GDM1 (cell line): Measurements from ENCODE around the gene PLA2G2C.

Experiments used
- DNase-seq: peaks from one replicate; lab custom pipeline; 2025; lab: John Stamatoyannopoulos, UW

Gene PLA2G2C

DNA sequence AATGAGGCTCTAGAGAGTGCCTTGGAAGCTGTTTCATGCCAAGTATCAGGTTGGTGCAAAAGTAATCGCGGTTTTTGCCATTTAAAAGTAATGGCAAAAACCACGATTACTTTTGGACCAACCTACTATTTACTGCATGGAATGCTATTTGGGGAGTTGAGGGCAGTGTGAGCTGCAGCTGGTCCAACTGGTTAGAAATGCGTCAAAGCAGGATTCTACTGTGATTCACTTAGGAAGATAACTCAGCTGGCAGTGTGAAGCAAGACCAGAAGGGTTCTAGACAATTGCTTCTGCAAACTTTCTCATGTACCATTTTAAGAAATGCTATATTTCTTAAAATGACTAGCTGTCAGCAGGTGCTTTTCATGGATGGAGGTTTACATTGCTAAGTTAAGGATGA is 21.2 kb upstream of the PLA2G2C start:
- no peak for DNase-seq

DNA sequence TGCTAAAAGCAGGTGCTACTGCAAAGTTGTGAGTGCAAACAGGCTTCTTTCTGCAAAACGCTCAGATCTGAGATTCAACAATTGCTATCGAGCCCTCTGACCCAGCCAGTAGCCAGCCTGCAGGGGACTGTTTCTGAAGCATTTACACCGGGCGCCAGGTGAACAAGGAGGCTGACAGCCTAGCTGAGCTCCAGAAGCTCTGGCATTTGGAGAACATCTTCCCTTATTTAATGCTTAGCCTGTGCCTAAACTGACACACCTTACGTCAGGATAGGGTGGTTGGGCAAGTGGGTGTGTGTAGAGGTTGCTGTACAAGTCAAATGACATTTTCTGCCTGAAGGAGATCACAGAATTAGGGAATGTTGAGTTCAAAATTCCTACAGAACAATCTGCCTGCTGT is 15.8 kb upstream of the PLA2G2C start:
- DNase-seq = no peak

DNA sequence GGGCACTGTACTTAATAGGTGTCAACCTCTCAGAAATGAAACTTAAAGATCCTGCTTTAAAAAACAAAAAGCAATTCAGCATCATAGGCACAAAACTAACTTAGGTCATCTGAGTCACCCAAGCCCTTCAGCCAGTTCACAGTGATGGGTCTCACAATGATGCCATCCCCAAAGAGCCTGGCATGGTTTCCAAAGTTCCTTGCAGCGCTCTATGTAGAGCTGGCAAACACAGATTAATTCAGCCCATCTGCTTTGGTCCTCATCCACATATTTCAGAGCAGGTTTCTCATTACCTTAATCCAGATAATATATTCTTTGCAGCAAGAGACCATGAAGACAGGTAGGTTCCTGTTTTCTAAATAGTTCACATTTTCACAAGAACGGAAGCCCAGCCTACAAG is 14.6 kb upstream of the PLA2G2C start:
- no peak for DNase-seq

DNA sequence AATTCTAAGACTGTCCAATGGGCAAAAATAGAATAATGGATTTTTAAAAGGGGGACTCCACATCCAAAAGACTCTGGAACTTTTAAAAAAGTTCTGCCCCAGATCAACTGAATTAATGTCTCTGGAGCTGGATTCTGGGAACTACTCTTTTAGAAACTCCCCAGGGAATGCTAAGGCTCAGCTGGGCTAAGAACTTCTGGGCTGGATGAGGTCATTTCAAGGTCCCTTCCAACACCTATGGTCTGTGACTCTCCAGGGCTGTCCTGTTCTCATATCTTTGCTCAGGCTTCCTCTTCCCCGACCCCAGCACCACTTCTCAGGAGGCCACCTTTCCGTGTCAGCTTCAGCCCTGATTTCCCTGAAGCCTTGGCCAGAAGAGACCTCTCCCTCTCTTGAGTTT is 13.5 kb upstream of the PLA2G2C start:
- no peak for DNase-seq

DNA sequence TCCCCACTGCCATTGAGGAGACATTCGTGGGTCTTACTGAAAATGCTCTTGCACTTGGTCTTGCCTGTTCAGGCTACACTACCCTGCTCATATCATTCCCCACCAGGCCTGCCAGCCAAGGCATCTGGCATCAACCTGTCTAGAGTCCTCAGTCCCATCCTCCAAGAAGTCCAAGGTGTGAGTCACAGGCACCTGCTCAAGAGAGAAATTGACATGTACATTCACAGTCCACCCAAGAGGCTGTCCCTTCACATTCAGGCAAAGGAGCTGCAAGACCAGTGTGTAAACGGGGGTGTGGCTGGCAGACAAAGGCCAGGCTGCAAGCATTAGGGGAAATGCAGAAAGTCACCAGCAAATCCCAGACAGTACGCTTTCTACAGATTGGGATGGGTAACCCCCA is 13.1 kb upstream of the PLA2G2C start:
- no peak for DNase-seq

DNA sequence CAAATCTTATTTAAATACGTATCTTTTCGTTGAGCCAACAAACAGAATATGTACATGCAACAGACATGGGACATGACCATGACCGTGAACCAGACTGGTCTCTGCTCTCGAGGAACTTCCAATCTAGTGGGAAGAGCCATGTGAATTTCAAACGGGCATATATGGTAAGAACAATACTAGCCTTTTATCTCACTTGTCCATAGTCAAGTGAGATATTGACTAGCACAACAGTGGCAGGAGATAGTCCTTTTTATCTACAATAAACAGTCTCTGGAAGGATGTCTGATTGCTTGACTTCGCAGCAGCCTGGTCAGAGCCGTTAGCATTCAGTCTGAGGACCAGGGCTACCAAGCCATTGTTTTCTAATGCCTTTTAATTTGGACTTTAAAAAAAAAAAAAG is 12.6 kb upstream of the PLA2G2C start:
- no peak for DNase-seq

DNA sequence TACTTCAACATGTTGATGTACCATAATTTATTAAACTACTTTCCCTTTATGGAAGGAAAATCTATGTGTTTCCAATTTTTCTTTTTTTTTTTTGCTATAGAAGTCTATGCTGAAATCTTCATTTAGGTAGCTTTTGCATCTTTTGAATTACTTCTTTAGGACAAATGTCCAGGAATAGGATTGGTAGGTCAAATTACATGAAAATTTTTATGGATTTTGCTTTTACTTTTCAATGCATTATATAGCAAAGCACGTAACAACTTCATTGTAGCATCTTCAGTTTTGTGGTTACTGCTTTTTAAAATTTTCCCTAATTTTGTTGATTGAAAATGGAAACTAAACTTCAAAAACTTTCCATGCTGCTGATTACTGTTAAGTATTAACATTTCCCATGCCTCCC is 12.0 kb upstream of the PLA2G2C start:
- no peak for DNase-seq

DNA sequence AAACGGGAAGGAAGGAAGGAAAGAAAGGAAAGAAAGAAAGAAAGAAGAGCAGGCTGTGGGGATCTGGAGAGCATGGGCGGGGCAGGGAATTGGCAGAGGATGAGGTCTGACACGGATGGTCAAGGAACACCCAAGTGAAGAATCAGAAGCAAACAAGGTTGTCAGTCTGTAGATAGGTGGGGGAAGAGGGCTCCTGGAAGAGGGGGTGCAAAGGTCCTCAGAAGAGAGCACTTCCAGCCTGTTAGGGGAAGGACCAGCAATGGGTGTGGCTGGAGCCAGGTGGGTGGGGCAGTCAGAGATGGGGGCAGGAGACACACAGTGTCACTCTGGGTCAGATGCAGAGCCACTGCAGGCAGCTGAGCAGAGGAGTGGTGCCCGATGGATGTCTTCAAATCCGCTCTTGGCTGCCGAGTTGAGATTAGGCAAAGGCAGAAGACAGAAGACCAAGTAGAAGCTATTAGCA is 11.0 kb upstream of the PLA2G2C start:
- no peak for DNase-seq

DNA sequence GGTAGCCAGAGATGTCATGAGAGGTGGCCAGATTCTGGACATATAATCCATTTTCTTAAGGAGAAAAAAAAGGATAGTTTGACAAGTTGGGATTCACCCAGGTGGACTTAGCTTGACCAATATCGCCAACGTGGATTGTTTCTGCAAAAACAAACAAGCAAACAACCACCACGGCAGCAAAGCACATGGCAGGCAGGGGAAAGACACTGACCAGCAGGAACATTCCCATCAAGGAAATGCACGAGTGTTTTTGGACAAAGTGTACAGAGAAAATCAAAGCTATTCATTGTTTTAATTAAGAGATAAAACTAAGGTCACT is 9.1 kb upstream of the PLA2G2C start:
- DNase-seq = no peak

DNA sequence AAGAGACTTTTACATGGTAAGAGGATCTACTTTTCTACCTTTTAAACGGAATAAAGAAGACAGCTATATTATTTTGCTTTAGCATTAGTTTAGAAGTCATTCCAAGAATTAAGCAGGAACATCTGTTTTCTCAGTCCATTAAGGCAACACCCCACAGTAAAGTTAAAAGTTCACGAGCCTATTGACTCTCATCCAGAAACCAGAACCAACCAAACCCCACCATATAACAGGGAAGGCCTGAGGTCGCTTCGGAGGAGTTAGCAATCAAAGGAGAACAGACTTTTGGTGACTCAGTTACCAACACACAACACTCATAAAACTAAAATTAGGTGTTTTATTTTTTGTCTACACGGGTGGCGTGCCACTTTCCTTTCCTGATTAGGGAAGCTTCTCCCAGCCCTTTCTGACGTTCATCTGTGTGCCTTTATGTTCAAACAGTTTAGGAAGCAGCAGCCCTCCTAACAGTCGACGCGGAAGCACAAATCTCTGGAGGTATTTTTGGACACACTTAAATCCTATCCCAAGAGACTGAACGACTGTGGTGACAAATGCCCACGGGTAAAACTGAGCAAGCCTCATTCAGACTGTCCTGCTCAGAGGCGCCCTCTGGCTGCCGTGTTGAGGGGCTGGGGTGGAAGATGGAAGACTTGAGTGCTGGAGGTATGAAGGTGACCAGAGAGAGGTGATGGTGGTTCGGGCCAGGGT is 8.6 kb upstream of the PLA2G2C start:
- peak; percentile 24 for DNase-seq

DNA sequence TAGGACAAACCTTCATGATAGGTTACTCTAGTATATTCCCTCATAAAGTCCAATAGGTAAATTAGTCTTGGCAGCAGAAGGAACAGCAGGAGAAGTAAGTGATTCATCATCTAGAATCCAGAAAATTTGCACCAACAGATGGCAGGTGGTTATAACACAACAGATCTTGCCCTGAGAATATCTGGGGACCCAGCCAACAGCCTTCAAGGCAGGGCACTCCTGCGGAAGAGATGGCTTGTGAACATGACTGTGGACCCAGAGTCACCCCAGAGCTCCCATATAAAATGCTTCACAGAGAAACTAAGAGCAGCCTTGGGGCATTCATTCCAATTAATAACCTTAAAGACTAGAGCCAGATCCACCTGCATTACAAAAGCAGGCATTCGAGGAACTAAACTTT is 7.9 kb upstream of the PLA2G2C start:
- DNase-seq = no peak

DNA sequence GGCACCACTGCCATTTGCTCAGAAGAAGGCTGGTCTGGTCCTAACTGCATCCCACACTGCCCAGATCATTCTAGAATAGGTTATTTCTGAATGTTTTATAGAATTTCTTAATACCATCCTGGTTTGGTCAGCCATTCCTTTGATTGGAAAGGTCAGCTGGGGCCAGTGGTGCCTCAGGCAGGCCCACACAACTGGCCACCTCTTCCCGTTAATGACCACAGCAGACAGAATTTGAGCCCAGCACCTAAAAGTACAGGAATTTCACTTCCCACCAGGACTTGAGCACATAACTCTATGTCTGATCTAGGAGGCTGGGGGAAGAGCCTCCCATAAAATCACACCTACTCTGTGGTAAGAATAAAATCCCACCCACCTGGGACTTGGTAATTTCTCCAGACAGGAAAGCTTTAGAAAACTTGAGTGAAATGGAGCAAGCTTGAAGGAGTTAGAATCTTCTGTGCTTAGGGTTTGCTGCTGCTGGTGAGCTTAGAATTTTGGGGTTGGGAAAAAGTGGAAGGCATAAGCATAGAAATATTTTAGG is 6.6 kb upstream of the PLA2G2C start:
- DNase-seq = no peak

DNA sequence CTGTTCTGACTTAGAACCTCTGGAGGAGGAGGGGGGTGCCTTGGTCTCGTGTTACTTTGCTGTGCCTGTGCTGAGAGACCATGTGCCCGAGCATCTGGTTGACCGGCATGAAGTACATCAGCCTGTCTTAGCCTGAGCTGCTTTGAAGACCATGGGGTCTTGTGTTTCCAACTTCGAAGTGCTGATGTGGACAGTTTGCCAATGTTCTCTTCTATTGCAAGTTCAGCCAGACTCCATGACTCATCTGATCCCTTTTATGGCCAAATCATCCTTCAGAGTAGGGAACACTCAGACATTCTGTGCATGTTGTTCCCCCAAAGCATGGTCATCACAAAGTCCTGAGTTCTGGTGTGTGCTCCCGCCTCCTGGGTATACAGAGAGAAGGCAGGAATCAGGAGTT is 6.0 kb upstream of the PLA2G2C start:
- DNase-seq = no peak

DNA sequence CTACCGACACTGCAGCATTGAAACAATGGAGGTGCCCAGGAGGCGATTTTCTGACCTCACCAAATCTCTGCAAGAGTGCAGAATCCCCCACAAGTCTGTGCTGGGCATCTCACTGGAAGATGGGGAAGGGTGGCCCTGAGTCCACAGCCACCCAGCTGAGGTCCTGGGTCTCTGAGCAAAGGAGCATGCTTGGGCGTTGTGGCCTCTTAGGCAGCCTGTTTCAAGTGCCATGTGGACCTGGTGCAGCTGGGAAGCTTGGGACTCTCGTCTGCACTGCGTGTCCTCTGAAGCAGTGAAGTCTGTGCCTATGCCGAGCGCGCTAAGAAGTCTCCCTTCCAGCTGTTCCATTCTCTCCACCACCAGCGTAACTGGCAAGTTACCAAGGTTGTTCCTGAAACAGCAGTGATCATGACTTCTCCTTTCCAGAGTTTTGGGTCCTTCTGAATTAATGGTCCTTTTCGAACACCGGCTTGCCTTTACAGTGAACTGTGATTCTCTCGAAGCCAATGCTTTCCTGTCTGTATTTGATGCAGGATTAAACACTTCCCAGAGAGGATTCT is 5.0 kb upstream of the PLA2G2C start:
- DNase-seq = no peak

DNA sequence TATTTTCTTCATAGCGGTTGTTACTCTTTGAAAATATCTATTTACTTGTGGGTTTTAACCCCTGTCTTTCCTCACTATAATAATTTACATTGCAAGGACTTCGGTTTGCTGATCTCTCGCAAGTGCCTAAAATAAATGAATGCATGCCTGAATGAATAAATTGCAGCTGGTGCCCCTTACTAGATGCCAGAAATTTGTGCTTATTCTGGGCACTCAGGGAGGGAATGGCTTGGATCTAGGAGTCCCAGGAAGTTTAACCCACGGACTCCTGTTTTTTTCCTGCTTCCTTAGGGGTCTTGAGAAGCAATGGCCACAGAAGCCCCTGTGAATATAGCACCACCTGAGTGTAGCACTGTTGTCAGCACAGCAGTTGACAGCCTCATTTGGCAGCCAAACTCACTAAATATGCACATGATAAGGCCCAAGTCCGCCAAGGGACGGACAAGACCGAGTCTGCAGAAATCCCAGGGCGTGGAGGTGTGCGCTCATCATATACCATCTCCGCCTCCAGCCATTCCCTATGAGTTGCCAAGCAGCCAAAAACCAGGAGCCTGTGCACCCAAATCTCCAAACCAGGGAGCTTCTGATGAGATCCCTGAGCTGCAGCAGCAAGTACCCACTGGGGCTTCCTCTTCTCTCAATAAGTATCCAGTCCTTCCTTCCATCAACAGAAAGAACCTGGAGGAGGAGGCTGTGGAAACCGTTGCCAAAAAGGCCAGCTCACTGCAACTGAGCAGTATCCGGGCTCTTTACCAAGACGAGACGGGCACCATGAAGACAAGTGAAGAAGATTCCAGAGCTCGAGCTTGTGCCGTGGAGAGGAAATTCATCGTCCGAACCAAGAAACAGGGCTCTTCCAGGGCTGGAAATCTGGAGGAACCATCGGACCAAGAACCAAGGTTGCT is 4.2 kb upstream of the PLA2G2C start:
- no peak for DNase-seq

DNA sequence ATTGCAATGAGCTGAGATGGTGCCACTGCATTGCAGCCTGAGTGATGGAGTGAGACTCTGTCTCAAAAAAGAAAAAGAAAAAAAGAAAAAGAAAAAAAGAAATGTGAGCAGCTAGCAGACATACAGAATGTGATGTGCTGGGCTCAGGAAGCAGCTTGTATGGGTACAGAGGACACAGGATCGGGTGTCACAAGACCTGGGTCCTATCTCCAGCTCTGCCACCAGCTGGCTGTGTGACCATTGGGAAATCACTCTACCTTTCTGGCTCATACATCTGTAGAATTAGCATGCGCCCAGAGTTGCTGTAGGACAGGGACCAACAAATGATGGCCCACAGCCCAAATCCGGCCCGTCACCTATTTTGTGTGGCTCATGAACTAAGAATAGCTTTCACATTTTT is 3.3 kb upstream of the PLA2G2C start:
- no peak for DNase-seq

DNA sequence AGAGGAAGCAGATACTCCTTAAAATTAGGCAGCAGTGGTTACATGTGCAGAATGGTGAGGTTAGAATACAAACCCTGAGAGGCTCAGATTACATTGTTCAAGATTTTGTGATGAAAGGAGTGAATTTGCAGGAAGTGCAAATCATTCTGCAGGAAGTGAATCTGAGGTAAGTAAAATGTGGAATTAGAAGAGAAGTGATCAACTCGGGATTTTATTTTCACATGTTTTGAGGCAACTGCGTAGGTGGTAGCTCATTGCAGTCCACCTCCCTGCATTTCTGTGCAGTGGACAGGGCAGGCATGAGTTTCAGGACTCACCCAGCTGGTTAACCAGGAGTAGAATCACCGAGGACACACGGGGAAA is 2.1 kb upstream of the PLA2G2C start:
- DNase-seq = no peak

DNA sequence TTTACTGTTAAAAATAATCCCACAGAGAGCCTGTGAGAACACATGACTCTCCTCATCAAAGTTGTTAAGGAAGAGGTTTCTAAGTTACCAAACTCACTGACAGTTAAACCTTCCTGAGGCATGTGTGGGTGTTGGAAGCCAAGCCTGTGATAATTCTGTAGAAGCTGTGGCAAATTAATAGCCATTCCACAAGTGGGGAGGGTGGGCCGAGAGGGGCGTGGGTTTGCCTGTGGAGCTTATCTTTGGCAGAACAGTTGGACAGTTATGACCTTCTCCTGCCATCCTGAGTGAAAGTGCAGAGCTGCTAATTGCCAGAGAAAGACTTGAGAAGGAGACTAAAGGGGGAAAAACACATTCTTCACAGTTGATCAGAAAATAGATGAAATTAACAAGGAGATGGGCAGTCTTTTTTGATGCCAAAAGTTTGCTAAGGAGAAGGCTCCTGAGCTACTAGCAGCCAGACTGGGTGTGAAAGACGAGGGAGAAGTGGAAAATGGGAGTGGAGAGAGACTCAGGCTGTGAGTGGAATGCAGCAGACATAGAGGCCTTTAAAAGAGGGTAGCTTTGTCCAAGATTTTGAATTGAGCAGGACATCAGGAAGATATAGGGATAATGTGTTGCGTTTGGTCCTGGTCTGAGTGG is 1.6 kb upstream of the PLA2G2C start:
- no peak for DNase-seq

DNA sequence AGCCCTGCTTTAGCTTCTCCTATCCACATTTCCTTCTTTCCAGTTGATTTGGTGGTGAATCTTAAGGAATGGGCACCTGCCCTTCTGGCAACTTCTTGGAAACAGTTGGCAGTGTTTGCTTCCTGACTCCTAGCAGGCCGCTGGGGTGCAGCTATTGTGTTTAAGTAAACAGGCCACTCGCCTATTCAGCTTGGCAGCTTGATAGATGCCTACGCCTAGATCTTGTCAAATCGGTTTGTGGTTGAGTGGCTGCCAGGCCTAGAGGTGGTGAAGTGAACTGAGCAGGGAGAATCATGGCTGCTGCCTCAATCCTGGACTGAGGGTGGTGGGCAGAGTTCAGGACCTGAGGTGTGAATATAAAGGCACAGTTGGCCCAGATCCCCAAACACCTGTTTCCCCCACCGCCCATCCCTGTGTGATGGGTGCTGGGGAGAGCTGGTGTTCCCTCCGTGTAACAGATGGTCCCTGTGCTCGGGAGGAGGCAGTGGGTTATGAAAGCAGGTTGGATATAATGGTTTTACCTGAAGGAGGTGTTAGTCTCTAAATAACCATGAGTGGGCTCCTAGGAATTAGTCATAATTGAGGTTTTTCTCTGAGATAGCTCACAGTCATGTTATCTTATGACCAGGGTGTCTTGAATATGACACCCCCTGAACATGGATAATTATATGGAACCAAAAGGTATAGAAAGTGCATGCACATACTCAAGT is 940 bp upstream of the PLA2G2C start:
- no peak for DNase-seq

DNA sequence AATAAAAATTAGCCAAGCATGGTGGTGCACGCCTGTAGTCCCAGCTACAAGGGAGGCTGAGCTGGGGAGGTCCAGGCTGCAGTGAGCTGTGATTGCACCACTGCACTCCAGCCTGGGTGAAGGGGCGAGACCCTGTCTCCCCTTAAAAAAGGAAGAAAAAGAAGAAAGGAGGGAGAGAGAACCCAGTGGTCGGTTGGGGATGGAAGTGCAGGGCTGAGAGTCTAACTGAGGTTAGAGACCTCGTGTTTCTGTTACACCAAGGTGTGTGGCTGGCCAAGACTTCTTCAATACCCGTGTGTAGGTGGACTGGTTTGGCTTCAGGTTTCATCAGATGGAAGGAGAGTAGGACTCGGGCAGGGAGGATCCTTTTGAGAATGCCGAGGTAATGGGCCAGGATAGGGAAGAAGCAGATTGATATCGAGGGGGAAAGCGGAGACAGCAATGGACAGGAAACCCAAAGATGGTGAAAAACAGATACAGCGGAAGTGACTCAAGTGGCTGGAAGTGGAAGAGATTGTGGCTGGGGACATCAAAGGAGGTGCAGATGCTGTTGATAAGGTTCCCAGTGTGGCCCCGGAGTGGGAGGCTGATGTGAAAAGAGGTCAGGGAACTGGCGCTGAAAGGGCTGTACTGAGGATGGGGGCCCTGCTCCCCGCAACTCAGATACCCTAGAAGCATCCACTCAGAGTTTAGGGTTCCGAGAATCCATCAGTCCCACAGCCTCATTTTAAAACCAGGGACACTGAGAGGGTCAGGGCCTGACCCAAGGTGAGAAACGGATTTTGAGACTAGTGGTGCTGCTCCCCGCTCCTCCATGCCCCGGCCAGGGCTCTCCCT is 1.1 kb downstream of the PLA2G2C start:
- DNase-seq = no peak

DNA sequence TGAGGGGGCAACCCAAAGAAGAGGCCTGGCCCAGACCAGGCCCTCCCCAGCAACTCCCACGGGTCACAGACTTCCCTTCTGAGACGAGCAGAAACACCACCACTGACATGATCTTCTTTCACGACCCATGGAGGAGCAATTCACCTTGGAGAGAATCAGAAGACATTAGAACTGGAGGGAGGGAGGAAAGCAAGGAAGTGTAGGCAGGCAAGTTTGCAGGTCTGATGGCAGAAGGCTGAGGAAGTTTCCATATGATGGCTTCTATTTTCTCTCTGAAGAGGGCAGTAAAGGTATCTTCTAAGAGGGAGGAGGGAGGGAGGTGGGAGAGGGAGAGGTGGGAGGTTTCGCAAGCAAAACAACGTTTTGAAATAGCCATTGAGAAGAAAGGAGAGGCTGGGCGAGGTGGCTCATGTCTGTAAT is 1.8 kb downstream of the PLA2G2C start:
- DNase-seq = no peak
